Measurements from ENCODE around the gene TCF7L1.
"Not testable (repeated sequence)": the region's sequence is repeated elsewhere in the genome, so short reads cannot be mapped to it uniquely, and the experiment has no call there.

TCF7L1 gene

DNA sequence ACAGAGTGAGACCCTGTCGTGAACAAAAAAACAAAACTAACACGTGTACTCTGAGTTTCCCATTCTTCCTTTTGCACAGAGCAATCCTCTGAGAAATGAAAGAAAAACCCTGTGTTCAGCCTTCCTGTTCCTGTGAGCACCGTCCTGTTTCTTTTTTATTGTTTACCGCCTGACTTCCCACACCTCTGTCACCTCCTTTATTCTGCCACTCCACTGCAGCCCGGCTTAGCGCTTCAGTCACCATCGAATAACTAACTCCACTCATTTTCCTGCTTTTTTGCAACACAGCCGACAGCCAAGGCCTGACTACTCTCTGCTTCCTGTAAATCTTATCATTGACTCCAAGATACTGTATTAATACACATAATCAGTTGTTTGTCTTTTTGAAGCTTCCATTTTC, 153.7 kb downstream of the TCF7L1 start:
- no peak for DNase-seq (ENCODE audit: low read depth)

DNA sequence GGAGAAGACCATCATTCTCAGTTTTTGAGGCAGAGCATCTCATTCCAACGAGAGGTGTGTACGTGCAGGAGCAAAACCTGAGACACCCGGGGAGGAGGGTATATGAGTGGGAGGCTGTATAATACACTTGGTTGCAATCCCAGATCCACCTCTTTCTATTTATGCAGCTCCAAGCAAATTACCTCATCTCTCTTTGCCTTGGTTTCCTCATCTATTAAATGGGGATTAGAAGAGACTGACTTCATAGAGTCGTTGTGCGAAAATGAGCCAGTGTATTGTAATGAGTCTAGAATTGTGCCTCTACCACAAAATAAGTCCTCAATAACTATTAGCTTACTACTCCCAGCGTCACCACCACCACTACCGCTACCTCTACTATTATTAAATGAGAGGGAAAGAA, 154.5 kb downstream of the TCF7L1 start:
- DNase-seq (ENCODE audit: low read depth): no peak

DNA sequence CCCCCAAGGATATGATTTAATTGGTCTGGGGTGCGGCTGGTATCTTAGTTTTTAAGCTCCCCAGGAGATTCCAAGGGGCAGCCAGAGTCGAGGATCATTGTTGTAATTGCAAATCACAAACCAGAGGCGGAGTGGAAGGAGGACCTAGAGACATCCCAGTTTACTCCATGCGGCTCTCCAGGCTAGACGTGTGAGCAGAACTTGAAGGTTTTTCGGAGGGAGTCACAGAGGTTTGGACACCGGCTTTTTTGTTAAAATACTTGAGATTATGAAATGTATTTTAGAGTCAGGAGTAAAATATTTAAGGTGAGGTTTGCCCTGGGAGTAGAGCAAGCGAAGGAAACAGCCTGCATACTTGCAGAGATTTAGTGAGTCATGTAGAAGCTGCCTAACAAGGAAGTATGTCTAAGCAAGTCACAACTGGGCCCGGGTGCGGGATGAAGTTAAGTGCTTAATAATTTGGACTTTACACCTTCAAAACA, 155.1 kb downstream of the TCF7L1 start:
- DNase-seq (ENCODE audit: low read depth): peak; percentile 74

DNA sequence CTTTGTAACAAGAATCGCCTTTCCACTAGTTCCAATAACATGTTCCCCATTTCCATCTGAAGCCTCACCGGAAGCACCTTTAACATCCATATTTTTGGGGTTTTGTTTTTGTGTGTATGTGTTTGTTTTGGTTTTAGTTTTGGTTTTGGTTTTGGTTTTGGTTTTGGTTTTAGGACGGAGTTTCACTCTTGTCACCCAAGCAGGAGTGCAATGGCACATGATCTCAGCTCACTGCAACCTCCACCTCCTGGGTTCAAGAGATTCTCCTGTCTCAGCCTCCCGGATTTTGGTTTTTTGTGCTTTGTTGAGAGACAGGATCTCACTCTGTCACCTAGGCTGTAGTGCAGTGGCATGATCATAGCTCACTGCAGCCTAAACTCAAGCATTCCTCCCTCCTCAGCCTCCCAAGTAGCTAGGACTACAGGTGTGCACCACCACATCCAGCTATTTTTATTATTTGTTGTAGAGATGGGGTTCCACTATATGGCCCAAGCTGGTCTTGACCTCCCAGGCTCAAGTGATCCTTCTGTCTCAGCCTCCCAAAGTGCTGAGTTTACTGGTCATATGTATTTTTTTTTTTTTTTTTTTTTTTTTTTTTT, 158.3 kb downstream of the TCF7L1 start:
- DNase-seq (ENCODE audit: low read depth): no peak

DNA sequence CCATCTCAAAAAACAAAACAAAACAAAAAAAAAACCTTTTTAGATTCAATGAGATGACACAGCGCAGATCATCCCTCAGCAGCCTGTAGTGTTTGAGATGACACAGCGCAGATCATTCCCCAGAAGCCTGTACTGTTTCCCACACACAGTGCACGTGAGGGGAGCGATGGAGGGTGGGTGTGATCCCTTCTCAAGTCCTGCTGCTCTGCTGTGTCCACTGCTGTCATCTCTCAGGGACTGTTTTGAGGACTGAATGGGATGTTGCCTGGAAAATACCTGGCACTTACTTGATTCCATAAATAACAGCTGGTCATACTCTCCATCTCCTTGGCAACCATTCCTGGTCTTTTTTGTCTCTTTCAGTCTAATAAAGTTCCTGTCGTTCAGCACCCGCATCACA, 168.9 kb downstream of the TCF7L1 start:
- DNase-seq (ENCODE audit: low read depth): no peak

DNA sequence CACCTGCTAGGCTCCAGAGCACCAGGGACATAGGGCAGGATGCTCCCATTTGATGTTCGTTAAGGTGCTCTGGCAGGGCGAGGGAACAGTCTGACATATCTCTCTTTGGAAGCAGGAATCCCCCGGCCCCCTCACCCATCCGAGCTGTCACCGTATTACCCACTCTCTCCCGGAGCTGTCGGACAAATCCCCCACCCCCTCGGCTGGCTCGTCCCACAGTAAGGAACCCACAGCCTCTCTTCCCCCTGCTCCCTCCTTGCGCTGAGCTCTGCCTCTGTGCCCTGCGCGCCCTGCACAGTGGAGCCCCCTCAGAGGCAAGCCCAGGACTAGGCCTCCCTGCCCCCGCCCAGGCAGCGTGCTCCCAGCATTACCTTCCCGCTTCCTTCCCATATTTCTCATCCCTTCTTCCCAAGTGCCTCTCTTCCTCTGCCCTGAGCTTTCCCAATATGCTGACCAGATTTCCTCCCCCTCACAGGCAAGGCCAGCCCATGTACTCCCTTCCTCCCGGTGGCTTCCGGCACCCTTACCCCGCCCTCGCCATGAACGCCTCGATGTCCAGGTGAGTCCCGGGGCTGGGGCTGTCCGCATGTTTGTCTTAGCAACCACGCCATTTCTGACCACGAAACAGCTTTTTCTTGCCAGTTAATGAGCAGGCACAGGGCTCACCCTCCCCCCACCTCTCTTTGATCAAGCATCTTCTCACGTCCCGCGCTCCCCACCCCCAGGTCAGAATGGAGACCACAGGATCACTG, 170.8 kb downstream of the TCF7L1 start:
- DNase-seq (ENCODE audit: low read depth): no peak

DNA sequence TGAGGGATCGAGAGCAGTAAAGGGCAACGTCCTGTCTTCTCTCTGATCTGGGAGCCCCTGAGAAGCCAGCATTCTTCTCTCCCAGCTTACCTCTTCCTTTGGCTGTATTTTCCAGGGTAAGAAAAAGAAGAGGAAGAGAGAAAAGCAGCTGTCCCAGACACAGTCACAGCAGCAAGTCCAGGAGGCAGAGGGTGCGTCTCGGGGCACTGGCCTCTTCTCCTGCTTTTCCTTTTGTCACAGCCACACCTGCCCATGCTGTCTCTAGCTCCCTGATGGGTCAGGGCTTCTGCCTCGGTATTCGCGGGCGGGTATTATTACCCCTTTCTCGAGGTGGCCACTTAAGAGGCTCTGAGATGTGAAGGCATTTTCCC, 174.3 kb downstream of the TCF7L1 start:
- no peak for DNase-seq (ENCODE audit: low read depth)

DNA sequence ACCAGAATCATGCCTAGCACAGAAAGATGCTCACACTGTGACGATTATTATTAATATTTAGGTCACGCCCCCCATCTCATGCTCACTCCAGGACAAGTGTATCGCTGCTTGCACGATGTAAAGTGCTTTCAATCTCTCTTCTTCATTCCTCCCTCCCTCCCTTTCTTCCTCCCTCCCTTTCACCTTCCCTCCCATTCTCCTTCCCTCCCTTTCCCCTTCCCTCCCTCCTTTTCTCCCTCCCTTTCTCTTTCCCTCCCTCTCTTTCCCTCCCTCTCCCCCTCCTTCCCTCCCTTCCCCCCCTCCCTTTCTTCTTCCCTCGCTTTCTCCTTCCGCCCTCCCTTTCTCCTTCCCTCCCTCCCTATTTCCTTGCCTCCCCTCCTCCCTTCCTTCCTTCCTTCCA, 175.0 kb downstream of the TCF7L1 start:
- no peak for DNase-seq (ENCODE audit: low read depth)

DNA sequence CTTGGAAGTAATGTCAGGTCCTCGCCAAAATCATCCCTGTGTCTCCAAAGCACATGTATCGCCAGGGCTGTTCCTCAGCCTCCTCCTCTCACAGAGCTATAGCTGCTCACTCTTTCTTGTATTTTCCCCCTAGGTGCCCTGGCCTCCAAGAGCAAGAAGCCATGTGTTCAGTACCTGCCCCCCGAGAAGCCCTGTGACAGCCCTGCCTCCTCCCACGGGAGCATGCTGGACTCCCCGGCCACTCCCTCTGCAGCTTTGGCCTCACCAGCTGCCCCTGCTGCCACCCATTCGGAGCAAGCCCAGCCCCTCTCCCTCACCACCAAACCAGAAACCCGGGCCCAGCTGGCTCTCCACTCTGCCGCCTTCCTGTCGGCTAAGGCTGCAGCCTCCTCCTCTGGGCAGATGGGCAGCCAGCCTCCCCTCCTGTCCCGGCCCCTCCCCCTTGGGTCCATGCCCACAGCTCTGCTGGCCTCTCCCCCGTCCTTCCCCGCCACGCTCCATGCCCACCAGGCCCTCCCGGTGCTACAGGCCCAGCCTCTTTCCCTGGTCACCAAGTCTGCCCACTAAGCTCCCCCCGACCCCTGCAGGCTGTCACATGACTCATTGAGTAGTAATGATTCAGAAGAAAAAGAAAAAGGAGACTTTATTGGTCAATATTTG, 175.8 kb downstream of the TCF7L1 start:
- no peak for DNase-seq (ENCODE audit: low read depth)

DNA sequence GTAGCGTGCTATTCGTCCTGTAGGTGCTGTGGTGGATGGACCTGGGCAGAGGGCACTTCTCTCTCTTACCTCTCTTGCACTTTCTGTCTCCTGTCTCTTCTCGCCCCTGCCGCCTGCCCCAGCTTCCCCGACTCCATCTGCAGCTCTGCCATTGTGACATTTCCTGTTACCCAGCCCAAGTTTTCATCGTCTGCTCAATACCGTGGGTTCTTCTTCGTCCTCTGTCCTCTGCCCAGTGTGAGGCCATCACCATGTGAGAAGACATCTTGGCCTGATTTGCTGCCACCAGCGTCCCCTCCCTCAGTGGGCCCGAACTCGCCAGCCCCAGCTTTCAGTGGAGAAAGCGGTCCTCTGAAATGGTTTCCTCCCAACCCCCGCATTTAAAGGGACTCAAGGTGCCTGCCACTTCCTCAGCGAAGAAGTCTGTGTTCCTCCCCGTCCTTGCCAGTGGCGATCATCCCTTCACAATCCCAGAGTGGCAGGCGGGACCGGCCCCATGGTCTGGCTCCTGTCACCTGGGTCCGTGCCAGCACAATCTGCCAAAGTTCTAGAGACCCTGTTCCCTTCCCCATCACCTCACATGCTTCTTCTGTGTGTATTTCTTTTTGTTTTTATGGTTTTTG, 176.6 kb downstream of the TCF7L1 start:
- no peak for DNase-seq (ENCODE audit: low read depth)

DNA sequence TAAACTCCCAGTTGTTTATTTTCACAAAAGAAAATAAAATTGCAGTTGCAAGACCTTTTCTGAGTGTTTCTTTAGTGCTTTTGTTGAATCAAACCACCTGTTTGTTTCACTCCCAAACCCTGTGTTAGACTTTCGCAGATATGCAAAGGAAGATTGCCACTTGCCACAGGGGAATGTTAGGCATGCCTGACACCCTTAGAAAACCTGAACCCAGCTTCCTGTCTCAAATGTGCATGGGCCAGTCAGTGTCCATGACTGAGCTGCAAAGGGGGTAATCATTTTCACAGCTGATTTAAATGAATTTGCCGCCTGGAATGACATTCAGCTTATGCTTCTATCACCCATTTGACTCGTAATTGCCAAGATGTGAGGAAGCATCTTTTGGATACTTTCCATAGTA, 177.1 kb downstream of the TCF7L1 start:
- no peak for DNase-seq (ENCODE audit: low read depth)

DNA sequence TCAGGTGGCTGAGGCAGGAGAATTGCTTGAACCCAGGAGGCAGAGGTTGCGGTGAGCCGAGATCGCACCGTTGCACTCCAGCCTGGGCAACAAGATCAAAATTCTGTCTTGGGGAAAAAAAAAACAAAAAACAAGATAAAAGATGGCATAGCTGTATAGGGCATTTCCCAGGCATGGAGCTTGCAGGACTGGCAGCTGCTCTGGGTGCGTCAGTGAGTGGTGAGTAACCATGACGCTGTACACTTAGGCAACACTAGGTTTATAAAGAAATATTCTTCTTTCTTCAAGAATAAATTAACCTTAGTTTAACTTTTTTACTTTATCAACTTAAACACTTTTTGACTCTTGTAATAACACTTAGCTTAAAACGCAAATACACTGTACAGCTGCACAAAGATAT, 179.2 kb downstream of the TCF7L1 start:
- no peak for DNase-seq (ENCODE audit: low read depth)

DNA sequence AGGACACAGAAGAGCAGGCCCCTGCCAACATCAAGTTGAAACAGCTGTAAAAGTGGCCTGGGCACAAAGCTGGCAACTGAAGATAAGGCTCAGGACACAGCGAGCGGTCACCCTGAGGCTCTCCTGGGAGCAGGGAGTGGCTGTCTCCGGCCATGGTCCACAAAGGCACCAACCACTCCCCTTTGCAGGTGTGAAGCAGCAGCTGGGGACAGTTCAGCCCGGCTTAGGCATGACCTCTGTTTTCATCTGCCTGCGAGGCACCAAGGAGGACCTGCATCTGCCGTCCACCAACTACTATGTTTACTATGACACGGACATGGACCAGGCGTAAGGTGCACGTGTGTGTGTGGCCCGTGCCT, 181.7 kb downstream of the TCF7L1 start:
- no peak for DNase-seq (ENCODE audit: low read depth)

DNA sequence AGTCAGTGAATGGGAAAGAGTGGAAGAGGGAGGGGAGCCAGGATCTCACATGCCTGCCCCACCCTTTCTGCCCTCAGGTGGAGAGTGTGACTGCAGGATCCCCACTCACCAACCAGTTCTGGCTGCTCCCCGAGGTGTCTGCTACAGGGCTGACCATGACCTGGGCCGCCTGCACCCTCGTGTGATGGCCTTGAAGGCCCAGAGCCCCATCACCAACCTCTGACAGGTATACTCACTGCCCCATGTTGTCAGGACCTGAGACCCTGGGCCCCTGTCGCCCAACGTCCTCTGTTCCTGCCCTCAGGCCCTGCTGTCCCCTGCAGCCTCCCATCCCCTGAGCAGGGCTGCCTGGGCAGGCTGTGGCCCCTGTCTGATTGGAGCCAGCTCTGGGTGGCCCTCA, 182.7 kb downstream of the TCF7L1 start:
- not testable (repeated sequence) for DNase-seq (ENCODE audit: low read depth)

DNA sequence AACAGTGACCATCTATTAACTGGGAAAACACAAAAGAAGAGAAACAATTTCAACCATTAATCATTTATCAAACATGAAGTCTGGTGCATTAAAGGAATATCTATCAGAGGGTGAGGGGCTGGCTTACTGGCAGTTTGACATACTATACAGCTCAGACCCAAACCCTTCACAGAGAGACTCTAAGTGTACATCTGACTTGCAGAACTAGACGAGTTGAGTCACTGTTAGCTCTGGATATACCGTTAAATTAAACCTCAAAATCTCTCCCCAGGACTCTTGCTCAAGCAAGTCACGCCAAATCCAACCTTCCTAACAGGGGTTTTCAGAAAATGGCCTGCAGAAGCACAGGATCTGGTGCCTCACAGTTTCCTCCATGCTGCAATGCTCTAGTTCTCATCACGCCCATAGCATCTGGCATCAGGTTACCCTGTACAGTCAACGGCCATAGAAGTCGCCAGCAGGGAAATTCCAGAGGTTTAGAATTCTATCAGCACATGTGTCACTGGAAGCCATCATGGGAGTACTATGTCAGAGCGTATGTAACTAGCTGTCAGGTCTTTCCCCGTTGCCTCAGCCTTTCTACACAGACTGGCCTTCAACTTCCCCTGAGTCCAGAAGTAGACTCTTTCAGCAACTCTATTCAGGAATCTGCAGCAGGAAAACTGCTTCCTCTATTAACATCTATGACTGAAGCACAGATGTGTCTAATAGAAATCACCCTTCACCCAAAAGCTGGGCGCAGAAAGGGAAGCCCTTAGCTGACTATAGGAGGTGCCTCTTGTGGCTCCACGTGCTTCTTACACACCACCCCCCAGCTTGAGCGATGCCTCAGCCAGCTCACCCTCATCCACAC, 185.3 kb downstream of the TCF7L1 start:
- no peak for DNase-seq (ENCODE audit: low read depth)

DNA sequence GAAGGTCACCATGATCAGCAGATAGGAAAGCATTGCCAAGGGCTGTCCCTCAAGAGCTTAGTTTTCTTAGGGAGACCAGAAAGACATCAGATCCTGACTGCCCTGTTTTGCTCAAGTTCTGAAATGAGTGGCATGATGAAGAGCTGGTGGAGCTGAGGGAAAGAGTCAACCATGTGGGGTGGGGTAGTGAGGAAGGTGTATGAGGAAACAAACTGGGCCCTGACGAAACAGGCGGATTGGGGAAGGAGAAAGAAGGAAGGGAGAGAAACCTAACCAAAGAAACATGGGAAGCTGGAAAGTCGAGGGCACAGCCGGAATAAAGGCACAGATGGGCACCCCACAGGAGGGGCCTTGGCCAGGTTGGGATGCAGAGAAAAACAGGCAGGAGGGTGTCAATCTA, 186.6 kb downstream of the TCF7L1 start:
- DNase-seq (ENCODE audit: low read depth): no peak

DNA sequence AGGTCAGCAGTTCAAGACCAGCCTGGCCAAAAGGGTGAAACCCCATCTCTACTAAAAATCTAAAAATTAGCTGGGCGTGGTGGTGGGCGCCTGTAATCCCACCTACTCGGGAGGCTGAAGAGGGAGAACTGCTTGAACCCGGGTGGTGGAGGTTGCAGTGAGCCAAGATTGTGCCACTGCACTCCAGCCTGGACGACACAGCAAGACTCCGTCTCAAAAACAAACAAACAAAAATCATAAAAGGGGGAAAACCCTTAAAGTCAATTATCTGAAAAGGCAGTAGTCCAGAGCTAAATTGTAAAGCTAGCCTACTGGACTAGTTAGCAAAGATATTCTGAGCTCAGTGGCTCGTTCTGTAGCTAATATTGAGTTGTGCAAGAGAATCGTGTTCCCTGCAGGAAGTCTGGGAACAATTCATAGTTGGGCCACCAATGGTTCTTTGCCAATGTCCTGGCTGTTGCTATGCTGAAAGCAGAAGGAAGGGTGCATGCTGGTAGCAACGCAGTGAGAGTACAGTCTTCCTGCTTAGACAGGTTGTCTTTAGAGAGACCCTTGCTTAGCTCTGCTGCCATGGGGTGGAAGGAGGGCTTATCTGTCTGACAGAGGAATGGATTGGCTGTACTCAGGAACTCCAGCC, 190.3 kb downstream of the TCF7L1 start:
- no peak for DNase-seq (ENCODE audit: low read depth)

DNA sequence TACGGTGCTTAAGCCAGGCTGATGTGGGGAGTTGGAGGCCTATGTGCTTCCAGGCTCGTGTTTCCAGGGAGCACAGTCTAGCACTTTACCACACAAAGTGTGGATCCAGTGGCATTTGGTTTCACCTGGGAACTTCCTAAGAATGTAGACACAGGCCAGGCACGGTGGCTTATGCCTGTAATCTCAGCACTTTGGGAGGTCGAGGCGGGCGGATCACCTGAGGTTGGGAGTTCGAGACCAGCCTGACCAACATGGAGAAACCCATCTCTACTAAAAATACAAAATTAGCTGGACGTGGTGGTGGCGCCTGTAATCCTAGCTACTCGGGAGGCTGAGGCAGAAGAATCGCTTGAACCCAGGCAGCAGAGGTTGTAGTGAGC, 190.8 kb downstream of the TCF7L1 start:
- DNase-seq (ENCODE audit: low read depth): not testable (repeated sequence)

DNA sequence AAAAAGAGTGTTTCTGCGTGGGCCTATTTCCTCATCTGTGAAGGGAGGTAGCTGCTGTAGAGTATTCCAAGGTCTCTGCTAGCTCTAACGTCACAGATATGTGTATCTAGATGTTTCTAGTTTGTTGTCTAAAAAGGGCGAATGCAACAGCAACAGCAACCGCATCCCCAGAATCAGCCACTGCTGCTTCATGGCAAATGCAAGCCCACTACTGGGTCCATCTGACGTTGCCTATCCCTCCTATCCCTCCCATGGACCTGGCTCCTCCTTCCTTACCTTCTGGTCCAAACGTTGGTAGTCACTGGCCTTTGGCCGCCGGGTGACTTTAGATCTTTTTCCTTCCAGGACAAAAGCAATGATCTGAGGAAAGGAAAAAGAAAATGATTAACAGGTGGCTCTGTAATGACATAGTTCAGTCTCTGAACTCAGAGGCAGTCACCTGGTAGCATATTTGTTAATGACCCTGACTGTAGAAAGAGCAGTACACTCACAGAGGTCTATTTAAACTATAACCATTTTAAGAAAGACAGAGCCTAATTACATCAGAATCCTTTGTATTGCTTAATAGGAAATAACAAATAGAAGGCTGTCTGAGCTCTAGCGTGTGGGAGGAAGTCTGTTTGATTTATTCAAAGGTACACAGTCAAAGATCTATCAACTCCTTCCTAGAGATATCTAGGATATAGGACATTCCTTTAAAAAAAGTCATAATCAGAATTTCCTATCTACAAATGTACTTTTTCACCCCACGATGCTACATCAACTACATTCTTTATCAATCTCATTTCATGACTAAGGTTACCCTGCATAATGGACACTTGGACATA, 191.7 kb downstream of the TCF7L1 start:
- no peak for DNase-seq (ENCODE audit: low read depth)

DNA sequence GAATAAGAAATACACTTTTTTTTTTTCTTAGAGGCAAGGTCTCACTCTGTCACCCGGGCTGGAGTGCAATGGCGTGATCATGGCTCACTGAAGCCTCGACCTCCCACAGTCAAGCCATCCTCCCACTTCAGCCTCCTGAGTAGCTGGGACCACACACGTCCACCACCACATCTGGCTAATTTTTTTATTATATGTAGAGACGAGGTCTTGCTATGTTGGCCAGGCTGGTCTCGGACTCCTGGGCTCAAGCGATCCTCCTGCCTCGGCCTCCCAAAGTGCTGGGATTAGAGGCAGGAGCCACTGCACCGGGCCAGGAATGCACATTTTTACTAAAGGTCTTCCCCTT, 192.2 kb downstream of the TCF7L1 start:
- no peak for DNase-seq (ENCODE audit: low read depth)
